Measurements from ENCODE around the gene TRIP12.
A peak's percentile ranks its signal among the peaks of the same experiment; 100 is the strongest.

Gene TRIP12

GRCh38 chr2:229783108-229783721 is 138.6 kb downstream of the TRIP12 start:
- Histone ChIP-seq H3K4me2 (peak overlapping the region in 5 of 11 experiments; percentile 0 to 48 (median 28); a peak in 7 of 22 replicates), H3K4me1 (peaks cover 0 to 25% (median 5%) of the 10 kb centered on the region in 10 experiments; a peak in 10 of 20 replicates), H4K20me1 (peaks cover 4 to 72% (median 26%) of the 10 kb centered on the region in 11 experiments; a peak in 15 of 22 replicates), H3K9me3 (replicated peaks in 1 of 11) (no peaks in the 10 kb centered on the region), H3K27me3 (no peaks in the 10 kb centered on the region), H3K36me3 (peaks cover 80 to 99% (median 88%) of the 10 kb centered on the region in 11 experiments), H3K9ac (no peak overlapping the region), H3K27ac (peak overlapping the region in 3 of 11 experiments; percentile 10 to 17 (median 13); a peak in 2 of 22 replicates), H3K4me3 (no peak overlapping the region)
- TF ChIP-seq Cebpa-rat (IDR thresholded peaks at IDR 0.05) = no peak

GRCh38 chr2:229780856-229781773 is 140.7 kb downstream of the TRIP12 start:
- Histone ChIP-seq H3K4me3 (no peak overlapping the region), H4K20me1 (peaks cover 4 to 86% (median 26%) of the 10 kb centered on the region in 11 experiments; a peak in 15 of 22 replicates), H3K9me3 (replicated peaks in 1 of 11) (no peaks in the 10 kb centered on the region), H3K4me2 (no peak overlapping the region), H3K27me3 (no peaks in the 10 kb centered on the region), H3K27ac (no peak overlapping the region; a peak in 1 of 22 replicates), H3K4me1 (peaks cover 3 to 31% (median 13%) of the 10 kb centered on the region in 10 experiments; a peak in 18 of 20 replicates), H3K36me3 (peaks cover 80 to 99% (median 88%) of the 10 kb centered on the region in 11 experiments), H3K9ac (no peak overlapping the region; a peak in 1 of 22 replicates)
- TF ChIP-seq Cebpa-rat (IDR thresholded peaks at IDR 0.05) = no peak

- H4K20me1 ChIP-seq = peaks cover 4 to 88% (median 26%) of the 10 kb centered on the region in 11 experiments; a peak in 16 of 22 replicates
- no peak overlapping the region for H3K27ac ChIP-seq
- no peak for TF ChIP-seq Cebpa-rat (IDR thresholded peaks at IDR 0.05)
- no peaks in the 10 kb centered on the region for H3K27me3 ChIP-seq
- H3K36me3 ChIP-seq = peaks cover 77 to 99% (median 87%) of the 10 kb centered on the region in 11 experiments
- peaks cover 8 to 37% (median 21%) of the 10 kb centered on the region in 10 experiments for H3K4me1 ChIP-seq
- no peak overlapping the region for H3K4me3 ChIP-seq
- no peak overlapping the region for H3K9ac ChIP-seq
- H3K9me3 ChIP-seq (replicated peaks in 1 of 11) = no peaks in the 10 kb centered on the region
- no peak overlapping the region for H3K4me2 ChIP-seq
These were observed 142.2 kb downstream of the TRIP12 start for GRCh38 chr2:229779650-229780049.

GRCh38 chr2:229777716-229778115 is 144.1 kb downstream of the TRIP12 start:
- H4K20me1 ChIP-seq = peaks cover 4 to 88% (median 26%) of the 10 kb centered on the region in 11 experiments; a peak in 16 of 22 replicates
- H3K9ac ChIP-seq = no peak overlapping the region
- no peak overlapping the region for H3K4me2 ChIP-seq
- peaks cover 90 to 100% (median 96%) of the 10 kb centered on the region in 11 experiments for H3K36me3 ChIP-seq
- H3K27ac ChIP-seq = no peak overlapping the region
- no peaks in the 10 kb centered on the region for H3K9me3 ChIP-seq (replicated peaks in 1 of 11)
- H3K4me3 ChIP-seq = no peak overlapping the region
- no peak for TF ChIP-seq Cebpa-rat (IDR thresholded peaks at IDR 0.05)
- H3K27me3 ChIP-seq = no peaks in the 10 kb centered on the region
- peaks cover 8 to 23% (median 16%) of the 10 kb centered on the region in 10 experiments for H3K4me1 ChIP-seq

- Histone ChIP-seq H3K27me3 (no peaks in the 10 kb centered on the region), H3K9me3 (replicated peaks in 1 of 11) (no peaks in the 10 kb centered on the region), H3K4me2 (peak overlapping the region; percentile 6 to 56 (median 46); a peak in 19 of 22 replicates), H3K9ac (no peak overlapping the region), H3K27ac (peak overlapping the region in 8 of 11 experiments; percentile 2 to 40 (median 20); a peak in 7 of 22 replicates), H4K20me1 (peaks cover 4 to 68% (median 18%) of the 10 kb centered on the region in 11 experiments; a peak in 16 of 22 replicates), H3K4me1 (peaks cover 8 to 23% (median 16%) of the 10 kb centered on the region in 10 experiments), H3K36me3 (peaks cover 92 to 100% (median 99%) of the 10 kb centered on the region in 11 experiments), H3K4me3 (no peak overlapping the region)
- no peak for TF ChIP-seq Cebpa-rat (IDR thresholded peaks at IDR 0.05)
These were observed 146.0 kb downstream of the TRIP12 start for GRCh38 chr2:229775614-229776313.

GRCh38 chr2:229774237-229774636 is 147.6 kb downstream of the TRIP12 start:
- TF ChIP-seq Cebpa-rat (IDR thresholded peaks at IDR 0.05) = no peak
- no peak overlapping the region for H3K4me2 ChIP-seq
- no peak overlapping the region for H3K9ac ChIP-seq
- H3K9me3 ChIP-seq (replicated peaks in 1 of 11) = no peaks in the 10 kb centered on the region
- H3K4me1 ChIP-seq = peaks cover 8 to 23% (median 16%) of the 10 kb centered on the region in 10 experiments
- no peak overlapping the region for H3K4me3 ChIP-seq
- peaks cover 93 to 100% (median 99%) of the 10 kb centered on the region in 11 experiments for H3K36me3 ChIP-seq
- peaks cover 0 to 60% (median 4%) of the 10 kb centered on the region in 11 experiments; a peak in 8 of 22 replicates for H4K20me1 ChIP-seq
- no peak overlapping the region for H3K27ac ChIP-seq
- H3K27me3 ChIP-seq = no peaks in the 10 kb centered on the region

GRCh38 chr2:229768235-229768634 is 153.6 kb downstream of the TRIP12 start:
- Histone ChIP-seq H3K9me3 (replicated peaks in 1 of 11) (no peaks in the 10 kb centered on the region), H3K4me2 (no peak overlapping the region), H3K9ac (no peak overlapping the region), H3K36me3 (peaks cover 99 to 100% (median 100%) of the 10 kb centered on the region in 11 experiments), H3K4me1 (no peaks in the 10 kb centered on the region), H3K4me3 (no peak overlapping the region), H4K20me1 (peaks cover 0 to 26% (median 0%) of the 10 kb centered on the region in 11 experiments; a peak in 5 of 22 replicates), H3K27me3 (no peaks in the 10 kb centered on the region), H3K27ac (no peak overlapping the region)
- no peak for TF ChIP-seq Cebpa-rat (IDR thresholded peaks at IDR 0.05)

- Histone ChIP-seq H3K36me3 (peaks cover 80 to 89% (median 81%) of the 10 kb centered on the region in 11 experiments), H3K9me3 (replicated peaks in 1 of 11) (no peaks in the 10 kb centered on the region), H3K4me3 (no peak overlapping the region), H4K20me1 (peaks cover 0 to 26% (median 0%) of the 10 kb centered on the region in 11 experiments; a peak in 5 of 22 replicates), H3K4me2 (no peak overlapping the region), H3K27me3 (no peaks in the 10 kb centered on the region), H3K9ac (no peak overlapping the region), H3K4me1 (no peaks in the 10 kb centered on the region), H3K27ac (no peak overlapping the region)
- no peak for TF ChIP-seq Cebpa-rat (IDR thresholded peaks at IDR 0.05)
These were observed 156.1 kb downstream of the TRIP12 start for GRCh38 chr2:229765721-229766120.
